HEK293T (cell line): ENCODE results near the gene GAP43.

Source experiments
- CTCF ChIA-PET: fragments of 350-600 bp; formaldehyde crosslinking; extraction: SDS; loops from one replicate; lab custom pipeline; 2021; ENCODE audit warnings: antibody characterized with exemption, inconsistent platforms; lab: Yijun Ruan, JAX
- POLR2A ChIA-PET: fragments of 350-600 bp; formaldehyde crosslinking; extraction: SDS; loops from one replicate; lab custom pipeline; 2020; ENCODE audit warnings: antibody characterized with exemption, inconsistent platforms; lab: Yijun Ruan, JAX
- DNase-seq: peaks from one replicate; pipeline ENCODE4 v3.0.0; 2012; ENCODE audit warnings: mixed read lengths; ENCODE audit errors: extremely low spot score
- ARNT ChIP-seq: fragments of 450-650 bp; IDR thresholded peaks from 2 replicates; pipeline ENCODE4 v1.6.1; 2017; ENCODE audit warnings: mild to moderate bottlenecking
- BHLHE40 ChIP-seq: fragments of 450-650 bp; IDR thresholded peaks from 2 replicates; pipeline ENCODE4 v1.6.1; 2016; ENCODE audit warnings: mild to moderate bottlenecking, moderate library complexity, borderline replicate concordance
- CTBP1 ChIP-seq: fragments of 450-650 bp; IDR thresholded peaks from 2 replicates; pipeline ENCODE4 v1.6.1; 2016; ENCODE audit warnings: borderline replicate concordance
- ELF4 ChIP-seq: fragments of 450-650 bp; IDR thresholded peaks from 2 replicates; pipeline ENCODE4 v1.6.1; 2017; ENCODE audit warnings: antibody characterized with exemption
- FOXA1 ChIP-seq: fragments of 450-650 bp; IDR thresholded peaks from 2 replicates; pipeline ENCODE4 v1.6.1; 2016; ENCODE audit warnings: mild to moderate bottlenecking
- FOXK2 ChIP-seq: fragments of 450-650 bp; IDR thresholded peaks from 2 replicates; pipeline ENCODE4 v1.6.1; 2016; ENCODE audit warnings: mild to moderate bottlenecking
- FOXM1 ChIP-seq: fragments of 450-650 bp; IDR thresholded peaks from 2 replicates; pipeline ENCODE4 v1.6.1; 2017; ENCODE audit warnings: mild to moderate bottlenecking, borderline replicate concordance
- HDGF ChIP-seq: fragments of 450-650 bp; IDR thresholded peaks from 2 replicates; pipeline ENCODE4 v1.6.1; 2017; ENCODE audit warnings: antibody characterized with exemption, borderline replicate concordance
- L3MBTL2 ChIP-seq: fragments of 450-650 bp; conservative IDR thresholded peaks from 2 replicates; pipeline ENCODE4 v1.6.1; 2016; ENCODE audit warnings: mild to moderate bottlenecking
- LEF1 ChIP-seq: fragments of 450-650 bp; IDR thresholded peaks from 2 replicates; pipeline ENCODE4 v1.6.1; 2017; ENCODE audit warnings: mild to moderate bottlenecking, borderline replicate concordance
- NFRKB ChIP-seq: fragments of 450-650 bp; IDR thresholded peaks from 2 replicates; pipeline ENCODE4 v1.6.1; 2016; ENCODE audit warnings: mild to moderate bottlenecking, moderate library complexity
- PKNOX1 ChIP-seq: fragments of 450-650 bp; IDR thresholded peaks from 2 replicates; pipeline ENCODE4 v1.6.1; 2016
- SP1 ChIP-seq: fragments of 450-650 bp; IDR thresholded peaks from 2 replicates; pipeline ENCODE4 v1.6.1; 2017
- SUZ12 ChIP-seq: fragments of 450-650 bp; IDR thresholded peaks from 2 replicates; pipeline ENCODE4 v1.6.1; 2016; ENCODE audit warnings: mild to moderate bottlenecking
- TARDBP ChIP-seq: fragments of 450-650 bp; IDR thresholded peaks from 2 replicates; pipeline ENCODE4 v1.6.1; 2016
- ZNF384 ChIP-seq: fragments of 450-650 bp; IDR thresholded peaks from 2 replicates; pipeline ENCODE4 v1.6.1; 2016

GAP43 gene

GRCh38 chr3:115595611-115596275 lies 27.6 kb upstream of the GAP43 start:
- POLR2A ChIA-PET: no interaction called here
- CTCF ChIA-PET: interaction anchor here (0.6 kb wide), 1 partner anchor 378 kb away, joined by 3 read pairs; no protein-coding TSS in a partner anchor

GRCh38 chr3:115598216-115598615 lies 25.1 kb upstream of the GAP43 start:
- TF ChIP-seq CTBP1 (no peak), FOXA1 (no peak), SUZ12 (no peak), ARNT (no peak), SP1 (no peak), L3MBTL2 (no peak), NFRKB (no peak), HDGF (no peak), LEF1 (no peak)
- ChIA-PET CTCF (interaction anchor here (0.6 kb wide), 2 partner anchors 81 to 415 kb away, joined by 3 to 4 read pairs; no protein-coding TSS in a partner anchor), POLR2A (no interaction called here)
- DNase-seq: no peak

More at GRCh38 chr3:115595611-115596275, 27.6 kb upstream of the GAP43 start:
- no peak for DNase-seq
- no peak for TF ChIP-seq CTBP1
- no peak for TF ChIP-seq FOXK2
- no peak for TF ChIP-seq PKNOX1
- TF ChIP-seq ARNT: no peak
- TF ChIP-seq SP1: no peak
- TF ChIP-seq FOXM1: no peak
- TF ChIP-seq HDGF: no peak
- TF ChIP-seq SUZ12: no peak
- TF ChIP-seq FOXA1: no peak
- TF ChIP-seq BHLHE40: no peak

DNA sequence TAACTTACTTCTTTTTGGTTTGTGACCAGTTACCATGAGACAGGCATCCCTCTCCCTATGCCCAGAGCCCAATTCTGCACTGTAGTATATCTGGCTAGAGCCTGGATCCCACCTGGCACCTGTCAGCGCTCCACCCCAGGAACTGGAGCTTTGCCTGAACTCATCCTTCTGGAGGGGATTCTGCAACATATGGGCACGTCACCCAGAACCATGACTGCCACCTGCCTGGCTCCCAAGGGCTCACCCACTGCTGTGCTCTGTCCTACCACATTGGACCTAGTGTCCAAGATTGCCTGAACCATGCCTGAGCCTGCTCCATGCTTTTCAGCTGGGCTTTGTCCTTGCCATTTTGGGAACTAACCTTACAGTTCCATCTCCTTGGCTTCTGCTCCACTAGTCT lies 21.1 kb upstream of the GAP43 start:
- TF ChIP-seq ARNT (no peak), SUZ12 (no peak), BHLHE40 (no peak), ZNF384 (no peak), TARDBP (no peak), PKNOX1 (no peak), HDGF (no peak), SP1 (no peak), CTBP1 (no peak), FOXM1 (no peak), ELF4 (no peak), NFRKB (no peak), L3MBTL2 (no peak), FOXA1 (no peak)
- ChIA-PET POLR2A (no interaction called here), CTCF (no interaction called here)
- no peak for DNase-seq

DNA sequence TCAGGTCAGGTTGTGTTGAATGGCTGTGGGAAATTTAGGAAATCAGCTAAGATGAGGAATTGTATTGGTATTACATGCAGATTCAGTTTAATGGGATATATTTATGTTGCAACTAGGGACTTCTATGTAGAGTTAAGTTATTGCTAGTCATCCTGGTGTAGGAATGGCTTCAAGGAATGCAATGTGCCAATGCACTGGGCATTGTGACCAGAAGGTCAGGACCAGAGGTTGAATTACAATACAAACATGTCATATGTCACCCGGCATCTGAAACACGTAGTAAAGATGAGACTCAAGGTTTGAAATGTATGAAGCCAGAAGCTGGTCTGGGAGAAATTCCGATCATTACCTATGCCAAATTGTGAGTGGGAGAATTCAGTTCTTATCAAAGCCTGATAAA lies 11.7 kb upstream of the GAP43 start:
- CTCF ChIA-PET: no interaction called here
- DNase-seq: no peak
- TF ChIP-seq SP1 (no peak), HDGF (no peak), SUZ12 (no peak)
- POLR2A ChIA-PET: no interaction called here

DNA sequence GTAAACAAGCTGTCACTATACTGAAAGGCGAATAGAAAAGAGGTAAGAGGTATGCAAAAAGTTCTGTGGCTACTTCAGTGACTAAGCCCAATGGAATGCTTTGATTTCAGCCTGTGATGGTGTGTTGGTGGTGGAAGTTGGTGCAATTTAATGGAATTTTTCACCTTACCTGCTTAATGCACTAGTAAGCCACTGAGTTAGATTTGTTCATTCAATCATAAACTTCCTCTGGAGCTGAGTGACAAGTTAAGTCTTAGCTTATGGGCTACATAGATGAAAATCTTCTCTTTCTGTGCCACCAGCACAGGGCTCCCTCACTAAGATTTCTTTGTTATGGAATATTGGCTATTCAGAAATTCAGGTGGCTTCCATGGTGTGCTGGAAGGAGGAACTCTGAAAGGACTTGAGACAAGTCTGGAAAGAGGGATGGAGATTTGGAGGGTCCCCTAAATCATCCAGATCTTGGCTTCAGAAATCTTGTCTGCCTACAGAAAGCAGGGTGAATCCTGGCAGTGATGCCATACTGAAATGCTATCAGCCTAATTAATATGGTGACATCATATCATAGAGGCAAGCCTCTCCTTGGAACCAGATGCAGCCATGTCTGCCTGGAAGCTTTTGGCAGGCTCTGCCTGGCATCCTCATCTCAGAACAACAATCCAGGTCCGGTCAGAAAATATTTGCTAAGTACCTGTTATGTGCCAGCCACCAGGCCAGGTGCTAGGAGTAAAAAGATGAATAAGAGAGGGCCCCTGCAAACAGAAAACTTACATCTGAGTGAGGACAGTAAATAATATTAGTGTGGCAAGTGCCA lies 8.1 kb upstream of the GAP43 start:
- ChIA-PET CTCF (no interaction called here), POLR2A (no interaction called here)
- DNase-seq: no peak
- TF ChIP-seq SUZ12: no peak
- TF ChIP-seq FOXK2: no peak
- no peak for TF ChIP-seq SP1
- TF ChIP-seq ZNF384: no peak
- TF ChIP-seq PKNOX1: no peak

GRCh38 chr3:115616461-115616860 lies 6.8 kb upstream of the GAP43 start:
- DNase-seq: no peak
- ChIA-PET CTCF (no interaction called here), POLR2A (no interaction called here)
- TF ChIP-seq FOXK2: no peak
- no peak for TF ChIP-seq LEF1
- no peak for TF ChIP-seq L3MBTL2
- TF ChIP-seq NFRKB: no peak
- TF ChIP-seq BHLHE40: no peak
- no peak for TF ChIP-seq CTBP1
- no peak for TF ChIP-seq PKNOX1
- TF ChIP-seq ELF4: no peak
- TF ChIP-seq FOXA1: no peak
- TF ChIP-seq SP1: no peak
- TF ChIP-seq ZNF384: no peak
- no peak for TF ChIP-seq FOXM1
- TF ChIP-seq SUZ12: no peak
- no peak for TF ChIP-seq TARDBP
- TF ChIP-seq HDGF: no peak
- no peak for TF ChIP-seq ARNT
